Left cardiac atrium (tissue), 4 donors: ENCODE measurements around the gene SHROOM2. TPM values are rescaled to one million over a fixed set of nuclear protein-coding genes. Genes with fewer than 3 reads are reported as not detected.

ENCODE experiments used
- ATAC-seq, 2 donors: fragments of 200-7000 bp; cut with Tn5 transposase; one replicate each; pipeline ENCODE4 v1.9.1; 2020; ENCODE audit warnings: mild to moderate bottlenecking in 2 of 2, moderate library complexity in 2 of 2
- DNase-seq: peaks from one replicate; pipeline ENCODE4 v3.0.0-alpha.2; 2020
- intact Hi-C, 2 donors: fragments of 100-400 bp; cut with DNase I; formaldehyde crosslinking; loops; one replicate each; pipeline versions ENCODE4 v1.14.1 to v1.15.1; 2022 to 2023
- total RNA-seq, 2 donors: library from RNA; stranded (reverse); fragmentation: NEBNext Ultra II Directional; extraction: Animal tissue kit (Norgen Biotek cat#: 25700); gene quantifications; one replicate each; pipeline ENCODE4 v1.2.1, GENCODE V29; 2021
- donor health status: DM: no; HTN: yes; CAD: no.
- donor health status: DM: no; HTN: yes; CAD: no; lungs with severe emphysema.
- donor health status: DM: yes; HTN: yes; CAD: no.
- donor health status: Dilated cardiomyopathy.

Gene SHROOM2
- total RNA-seq, 2 donors from 2014 or later = 1.1 to 2.7 TPM

DNA sequence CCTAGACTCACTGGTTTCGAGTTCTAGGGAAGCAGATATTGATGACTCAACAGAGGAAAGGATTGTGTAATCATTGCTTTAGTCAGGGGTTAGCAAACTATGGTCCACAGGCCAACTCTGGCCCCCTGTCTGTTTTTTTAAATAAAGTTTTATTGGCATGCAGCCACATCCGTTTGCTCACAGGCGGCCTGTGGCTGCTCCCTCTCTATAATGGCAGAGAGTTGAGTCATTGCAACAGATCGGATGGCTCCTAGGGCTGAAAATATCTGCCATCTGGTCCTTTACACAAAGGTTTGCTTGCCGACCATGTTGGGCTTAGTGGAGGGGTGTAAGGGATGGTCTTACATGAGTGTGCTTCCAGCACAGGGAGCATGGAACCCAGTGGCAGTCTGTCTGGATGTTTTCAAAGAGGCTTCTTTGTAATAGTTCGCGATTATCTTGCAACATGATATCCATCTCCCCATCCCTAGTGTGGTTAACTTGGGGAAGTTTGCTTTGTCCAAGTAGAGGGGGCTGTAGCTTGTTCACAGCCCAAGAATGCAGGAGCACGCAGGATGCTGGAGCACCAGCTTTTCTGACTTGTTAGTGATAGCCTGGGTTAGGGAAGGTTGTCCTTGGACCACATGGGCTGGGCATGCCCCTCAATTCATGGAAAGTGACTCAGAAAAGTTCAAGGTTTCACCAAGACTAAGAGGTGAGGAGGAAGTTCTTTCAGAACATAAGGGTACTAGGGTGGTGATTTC, 121.6 kb downstream of the SHROOM2 start:
- DNase-seq (no peak), ATAC-seq (no peak)
- intact Hi-C loops = no loop called here

DNA sequence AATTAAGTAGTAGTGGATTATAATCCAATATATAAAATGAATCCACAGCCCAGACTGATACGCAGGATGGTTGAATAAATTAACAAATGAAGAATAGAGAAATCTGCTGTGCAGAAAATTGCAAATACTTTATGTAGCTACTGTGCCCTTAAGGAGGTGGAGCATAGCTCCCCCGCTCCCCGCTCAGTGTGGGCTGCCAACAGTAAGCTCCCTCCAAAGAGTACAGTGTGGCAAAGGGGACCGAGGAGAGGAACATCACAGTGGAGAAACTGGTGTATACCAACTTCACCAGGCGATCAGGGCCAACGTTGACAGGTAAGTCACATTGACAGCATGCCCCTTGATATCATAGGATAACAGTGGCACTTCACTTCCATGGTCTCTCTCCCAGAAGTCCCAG, 123.0 kb downstream of the SHROOM2 start:
- intact Hi-C loops = no loop called here
- no peak for DNase-seq
- ATAC-seq = no peak

DNA sequence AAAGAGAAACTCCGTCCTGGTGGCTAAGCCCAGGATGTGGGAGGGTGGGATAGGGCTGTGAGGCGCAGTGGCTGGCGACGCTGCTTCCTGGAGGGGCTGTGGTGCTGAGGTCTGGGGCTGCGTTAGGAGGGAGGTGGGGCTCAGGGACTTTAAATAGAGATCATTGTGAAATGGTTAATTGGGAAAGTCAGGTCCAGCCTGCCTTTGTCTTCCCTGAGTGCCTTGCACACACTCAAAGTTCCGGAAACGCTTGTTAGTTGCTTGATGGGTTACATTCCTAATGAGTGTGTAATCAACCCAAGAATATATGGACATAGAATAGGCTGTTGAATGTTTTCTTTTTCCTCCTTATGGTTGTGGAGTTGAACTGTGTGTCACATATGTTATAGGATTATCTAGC, 125.3 kb downstream of the SHROOM2 start:
- DNase-seq (no peak), ATAC-seq (no peak)
- intact Hi-C loops = no loop called here

DNA sequence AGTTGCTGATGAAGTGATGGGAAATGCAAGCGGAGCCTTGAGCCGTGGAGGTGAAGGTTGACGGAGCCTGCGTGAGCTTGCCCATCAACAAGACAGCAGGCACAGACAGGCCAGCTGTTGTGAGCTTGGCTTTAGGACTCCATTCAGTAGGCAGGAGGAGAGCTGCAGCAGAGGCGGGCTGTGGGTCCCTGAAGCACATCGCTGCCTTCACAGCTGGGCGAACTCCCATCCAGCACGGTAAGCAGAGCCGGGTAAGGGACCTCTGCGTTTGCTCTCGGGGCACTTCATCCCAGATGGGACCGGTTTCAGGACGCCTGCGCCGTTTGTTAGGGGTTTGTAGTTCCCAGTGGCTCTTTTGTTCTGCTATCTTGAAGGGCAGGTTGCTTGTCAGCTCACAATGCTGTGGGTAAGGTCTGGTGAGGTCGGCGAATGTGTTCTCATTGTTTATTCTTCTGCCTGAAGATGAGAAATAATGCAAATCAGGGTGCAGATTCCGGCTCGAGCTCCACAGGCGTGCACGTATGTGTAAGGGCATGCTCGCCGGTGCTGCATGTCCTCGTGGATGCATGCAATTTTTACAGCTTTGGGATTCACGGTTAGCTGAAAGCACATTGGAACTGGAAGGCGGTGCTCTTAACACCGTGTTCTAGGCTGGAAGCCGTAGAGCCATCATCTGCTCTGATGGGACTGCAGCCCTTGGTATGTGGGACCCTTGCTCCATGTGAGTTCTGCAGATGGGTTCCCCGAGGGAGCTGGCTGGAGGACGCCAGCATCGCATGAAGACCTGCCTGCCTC, 126.3 kb downstream of the SHROOM2 start:
- intact Hi-C loops = no loop called here
- DNase-seq (no peak), ATAC-seq (no peak)

DNA sequence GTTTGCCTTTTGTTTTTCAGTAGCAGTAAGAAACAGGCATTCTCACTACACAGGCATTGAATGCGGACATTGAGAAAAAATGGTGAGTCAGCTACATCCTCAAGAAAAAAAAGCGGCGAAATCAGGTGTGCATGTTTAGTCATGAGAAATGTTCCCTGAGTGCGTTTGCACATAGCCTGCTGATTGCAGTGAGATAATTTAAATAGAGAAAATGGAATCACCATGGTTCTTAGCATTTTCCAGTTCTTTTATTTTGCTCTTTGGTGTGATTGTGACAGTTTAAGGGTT, 126.9 kb downstream of the SHROOM2 start:
- intact Hi-C loops = no loop called here
- no peak for ATAC-seq
- DNase-seq = no peak

DNA sequence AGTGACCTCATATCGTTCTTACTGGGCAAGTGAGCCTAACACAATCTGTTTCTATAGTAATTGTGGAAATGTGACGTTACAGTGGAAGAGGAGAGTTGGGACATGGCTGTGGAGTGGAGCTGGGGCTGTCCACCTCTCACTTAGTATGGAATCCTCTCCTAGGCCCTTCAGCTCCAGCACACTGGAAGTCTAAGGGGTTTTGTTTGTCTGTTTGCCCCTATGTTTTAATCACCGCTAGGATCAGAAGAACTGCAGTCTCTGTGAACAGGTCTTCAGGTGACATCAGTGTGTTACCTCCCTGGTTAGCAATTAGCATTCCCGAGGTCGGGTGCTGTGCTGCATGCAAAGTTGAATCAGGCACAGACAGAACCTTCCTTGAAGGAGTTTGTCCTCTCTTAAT, 131.6 kb downstream of the SHROOM2 start:
- DNase-seq (no peak), ATAC-seq (no peak)
- intact Hi-C loops = no loop called here

DNA sequence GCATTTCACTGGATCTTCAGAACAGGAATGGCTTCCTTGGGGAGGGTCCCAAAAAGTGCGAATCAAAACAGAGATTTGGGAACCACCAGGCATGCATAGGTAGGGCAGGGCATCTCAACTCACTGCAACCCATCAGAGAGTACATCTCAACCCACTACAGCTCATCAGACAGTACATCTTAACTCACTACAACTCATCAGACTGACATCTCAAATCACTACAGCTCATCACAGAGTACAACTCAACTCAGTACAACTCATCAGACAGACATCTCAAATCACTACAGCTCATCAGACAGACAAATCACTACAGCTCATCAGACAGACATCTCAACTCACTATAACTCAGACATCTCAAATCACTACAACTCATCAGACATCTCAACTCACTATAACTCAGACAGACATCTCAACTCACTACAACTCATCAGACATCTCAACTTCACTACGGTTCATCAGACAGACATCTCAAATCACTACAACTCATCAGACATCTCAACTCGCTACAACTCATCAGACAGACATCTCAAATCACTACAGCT, 133.5 kb downstream of the SHROOM2 start:
- ATAC-seq (no peak), DNase-seq (no peak)
- intact Hi-C loops = no loop called here

DNA sequence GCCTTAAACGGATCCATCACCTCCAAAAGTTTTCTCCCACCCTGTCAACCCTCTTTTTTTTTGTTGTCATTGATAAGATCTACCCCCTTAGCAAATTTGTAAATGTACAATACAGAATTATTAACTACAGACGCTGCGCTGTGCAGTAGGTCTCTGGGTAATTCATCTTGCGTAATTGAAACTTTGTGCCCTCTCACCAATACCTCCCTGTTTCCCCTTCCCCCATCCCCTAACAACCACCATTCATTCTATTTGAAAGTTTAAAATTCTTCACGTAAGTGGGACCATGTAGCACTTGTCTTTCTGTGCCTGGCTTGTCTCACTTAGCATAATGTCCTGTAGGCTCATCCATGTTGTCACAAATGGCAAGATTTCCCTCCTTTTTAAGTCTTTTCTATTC, 135.2 kb downstream of the SHROOM2 start:
- ATAC-seq = no peak
- no peak for DNase-seq
- intact Hi-C loops = no loop called here

DNA sequence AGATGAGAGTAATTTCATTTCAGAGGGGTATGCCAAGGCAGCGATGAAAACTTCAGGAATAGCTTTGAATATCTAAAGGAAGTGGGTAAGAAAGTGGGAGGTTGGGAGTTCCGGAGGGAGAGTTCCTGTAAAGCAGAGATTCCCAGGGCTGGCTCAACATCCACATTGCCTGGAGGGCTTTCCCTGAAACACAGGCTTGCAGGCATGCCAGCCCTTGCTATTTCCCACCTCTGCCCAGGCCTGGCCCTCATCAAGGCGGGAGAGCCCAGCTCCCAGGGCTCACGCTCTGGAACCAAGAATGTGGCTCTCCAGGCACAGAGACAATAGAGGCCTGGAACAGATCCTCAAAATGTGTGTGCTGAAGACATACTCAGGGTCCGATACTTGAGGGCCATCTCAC, 137.1 kb downstream of the SHROOM2 start:
- intact Hi-C loops = no loop called here
- no peak for ATAC-seq

DNA sequence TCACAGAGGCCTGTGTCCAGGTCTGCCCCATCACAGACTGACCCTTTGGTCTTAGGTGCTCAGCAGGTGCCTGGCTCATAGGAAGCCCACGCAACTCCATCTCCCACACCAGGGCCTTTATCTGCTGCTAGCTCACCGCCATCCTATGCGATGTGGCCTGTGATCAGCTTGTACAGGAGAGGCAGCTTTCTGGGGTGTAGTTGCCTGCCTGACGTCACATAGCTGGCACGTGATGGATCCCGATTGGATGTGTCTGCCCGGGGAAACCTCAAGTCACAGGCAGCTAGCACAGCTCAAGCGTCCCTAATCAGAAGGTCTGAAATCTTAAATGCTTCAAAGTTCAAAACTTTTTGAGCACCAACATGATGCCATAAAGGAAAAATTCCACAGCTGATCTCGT, 139.8 kb downstream of the SHROOM2 start:
- intact Hi-C loops = no loop called here
- ATAC-seq (no peak), DNase-seq (no peak)

More for the DNA sequence above, 137.1 kb downstream of the SHROOM2 start:
- DNase-seq = no peak

DNA sequence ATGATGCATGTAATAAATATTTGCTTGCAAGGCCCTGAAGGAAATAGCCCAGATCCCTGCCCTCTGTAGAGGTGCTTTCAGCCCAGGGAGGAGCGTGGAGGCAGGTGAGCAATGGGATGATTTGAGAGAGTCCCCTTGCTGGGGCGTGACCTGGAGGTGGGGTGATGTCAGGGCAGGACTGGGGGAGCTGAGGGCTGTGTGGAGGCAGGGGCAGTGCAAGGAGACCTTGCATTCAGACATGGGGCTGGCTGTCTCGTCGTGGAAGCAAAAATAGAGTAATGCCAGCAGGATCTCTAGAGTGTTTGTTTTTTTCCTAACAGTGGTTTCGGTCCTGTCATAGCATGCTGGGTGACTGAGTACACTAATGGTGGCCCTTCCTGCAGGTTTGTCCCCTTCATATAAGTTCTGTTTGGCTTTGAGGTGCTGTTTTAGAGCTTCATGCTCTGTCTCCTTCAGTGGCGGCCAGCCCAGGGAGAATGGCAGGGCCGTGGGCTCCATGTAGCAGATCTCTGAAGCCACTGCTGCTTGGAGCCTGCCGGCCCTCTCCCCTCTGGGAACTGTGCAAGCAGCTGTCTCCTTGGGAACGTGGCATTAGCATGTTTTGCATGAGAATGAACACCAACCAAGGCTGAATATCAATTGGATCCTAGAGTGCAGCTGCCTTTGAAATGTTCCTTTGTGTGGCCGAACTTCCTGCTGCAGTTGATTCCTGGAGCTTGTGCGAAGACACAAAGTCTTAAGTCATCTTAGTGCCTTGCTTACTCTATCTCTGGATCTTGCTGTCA, 141.7 kb downstream of the SHROOM2 start:
- DNase-seq = no peak

DNA sequence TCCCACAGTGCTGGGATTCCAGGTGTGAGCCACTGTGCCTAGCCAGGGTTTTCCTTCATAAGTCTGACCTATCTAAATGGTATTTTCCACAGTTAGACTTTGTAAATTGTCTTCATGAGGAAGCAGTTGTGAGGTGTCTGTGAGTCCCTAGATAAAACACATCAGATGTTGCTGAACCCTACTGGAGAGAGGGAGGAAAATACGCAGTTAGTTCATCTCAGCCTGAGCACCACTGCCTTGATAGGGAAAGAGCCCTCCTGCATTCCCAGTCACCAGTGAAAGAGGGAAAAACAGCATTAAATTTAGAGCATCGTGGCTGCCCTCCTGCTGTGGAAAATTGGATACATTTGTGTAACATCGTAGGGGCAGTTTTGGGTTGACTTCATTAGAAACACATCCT, 149.2 kb downstream of the SHROOM2 start:
- ATAC-seq (no peak), DNase-seq (no peak)
- intact Hi-C loops = no loop called here

More for the DNA sequence above, 141.7 kb downstream of the SHROOM2 start:
- intact Hi-C loops = no loop called here
- ATAC-seq = no peak

DNA sequence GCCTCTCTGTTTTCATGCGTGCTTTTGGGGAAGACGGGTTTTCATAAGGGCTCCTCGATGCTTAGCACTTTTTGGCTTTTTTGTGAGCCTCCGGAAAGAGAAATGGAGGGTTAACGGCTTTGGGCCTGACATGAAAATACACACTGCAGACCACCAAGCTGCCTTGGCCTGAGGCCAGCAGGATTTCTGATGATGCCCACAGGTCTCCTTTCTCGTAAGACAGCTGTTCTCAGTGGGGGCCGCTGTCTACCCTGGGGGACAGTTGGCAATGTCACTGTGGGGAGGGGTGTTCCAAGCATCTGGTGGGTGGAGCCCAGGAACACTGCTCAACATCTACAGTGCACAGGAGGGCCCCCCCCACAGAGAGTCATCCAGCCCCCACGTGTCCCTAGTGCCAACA, 151.5 kb downstream of the SHROOM2 start:
- intact Hi-C loops = no loop called here
- no peak for ATAC-seq
- DNase-seq = no peak

DNA sequence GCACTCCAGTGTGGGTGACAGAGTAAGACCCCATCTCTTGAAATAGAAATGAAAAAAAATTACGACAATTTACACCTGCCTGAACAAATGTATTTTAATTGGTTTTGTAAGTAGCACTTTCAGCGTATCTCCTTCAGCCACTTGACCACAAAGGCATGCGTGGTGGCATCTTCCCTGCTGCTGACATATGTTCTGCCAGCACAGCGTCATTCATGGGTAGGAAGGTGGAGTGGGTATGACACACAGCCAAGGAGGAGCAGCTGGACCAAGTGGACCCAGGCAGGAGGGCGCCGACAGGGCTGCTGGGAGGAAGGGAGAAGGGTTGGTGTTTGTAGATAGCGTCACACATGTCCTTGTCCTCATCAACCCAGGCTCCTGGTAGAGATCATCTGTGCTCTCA, 152.3 kb downstream of the SHROOM2 start:
- intact Hi-C loops = no loop called here
- ATAC-seq (no peak), DNase-seq (no peak)

DNA sequence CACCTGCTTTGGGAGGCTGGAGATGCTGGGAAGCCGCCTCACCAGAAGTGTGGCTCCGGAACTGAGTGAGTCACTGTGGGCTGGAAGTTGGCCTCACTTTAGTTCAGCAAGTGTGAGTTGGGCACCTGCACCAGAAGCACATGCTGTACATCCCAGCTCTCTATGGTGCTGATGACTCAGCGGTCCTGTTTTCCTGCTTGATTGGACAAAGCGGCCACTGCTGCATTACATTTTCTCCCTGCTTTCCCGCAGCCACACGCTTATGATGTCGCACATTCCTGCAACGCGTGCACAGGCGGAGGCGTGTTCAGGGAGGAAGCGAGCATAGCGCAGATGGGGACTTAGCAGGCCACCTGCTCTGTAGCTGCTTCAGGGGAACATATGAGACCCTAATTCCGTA, 154.2 kb downstream of the SHROOM2 start:
- intact Hi-C loops = no loop called here
- no peak for DNase-seq
- no peak for ATAC-seq

DNA sequence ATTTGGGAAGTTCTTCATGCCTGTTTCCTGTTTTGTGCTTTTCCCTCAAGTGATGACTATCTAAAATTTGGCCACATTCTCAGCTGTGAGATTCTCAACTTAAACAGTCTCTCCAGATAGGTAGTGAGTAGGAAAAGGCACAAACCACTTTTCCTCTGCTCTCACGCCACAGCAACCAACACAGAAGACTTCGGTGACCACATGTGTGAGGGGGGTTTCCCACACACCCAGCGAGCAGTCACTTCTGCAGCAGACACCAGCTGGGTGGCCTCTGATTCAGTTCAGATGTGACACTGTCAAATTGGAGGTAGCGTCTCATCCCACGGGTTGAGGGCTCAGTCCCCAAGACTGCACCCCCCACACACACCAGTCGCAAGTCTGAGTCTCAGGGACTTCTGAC, 155.9 kb downstream of the SHROOM2 start:
- DNase-seq = no peak
- ATAC-seq = no peak
- intact Hi-C loops = no loop called here

DNA sequence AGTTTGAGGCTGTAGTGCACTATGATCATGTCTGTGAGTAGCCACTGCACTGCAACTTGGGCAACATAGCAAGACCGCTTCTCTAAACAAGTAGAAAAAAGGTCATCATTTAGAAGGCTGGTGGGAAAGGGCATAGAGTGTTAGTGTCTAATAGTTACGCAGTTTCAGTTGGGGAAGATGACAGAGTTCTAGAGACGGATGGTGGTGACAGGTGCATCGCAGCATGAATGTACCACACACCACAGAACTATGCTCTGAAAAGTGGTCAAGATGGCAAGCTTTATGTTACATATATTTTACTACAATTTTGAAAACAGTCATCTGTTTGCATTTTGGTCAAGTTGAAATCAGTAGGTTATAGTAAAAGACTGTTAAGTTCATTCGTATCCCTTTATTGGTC, 157.2 kb downstream of the SHROOM2 start:
- intact Hi-C loops = no loop called here
- ATAC-seq = no peak
- no peak for DNase-seq

DNA sequence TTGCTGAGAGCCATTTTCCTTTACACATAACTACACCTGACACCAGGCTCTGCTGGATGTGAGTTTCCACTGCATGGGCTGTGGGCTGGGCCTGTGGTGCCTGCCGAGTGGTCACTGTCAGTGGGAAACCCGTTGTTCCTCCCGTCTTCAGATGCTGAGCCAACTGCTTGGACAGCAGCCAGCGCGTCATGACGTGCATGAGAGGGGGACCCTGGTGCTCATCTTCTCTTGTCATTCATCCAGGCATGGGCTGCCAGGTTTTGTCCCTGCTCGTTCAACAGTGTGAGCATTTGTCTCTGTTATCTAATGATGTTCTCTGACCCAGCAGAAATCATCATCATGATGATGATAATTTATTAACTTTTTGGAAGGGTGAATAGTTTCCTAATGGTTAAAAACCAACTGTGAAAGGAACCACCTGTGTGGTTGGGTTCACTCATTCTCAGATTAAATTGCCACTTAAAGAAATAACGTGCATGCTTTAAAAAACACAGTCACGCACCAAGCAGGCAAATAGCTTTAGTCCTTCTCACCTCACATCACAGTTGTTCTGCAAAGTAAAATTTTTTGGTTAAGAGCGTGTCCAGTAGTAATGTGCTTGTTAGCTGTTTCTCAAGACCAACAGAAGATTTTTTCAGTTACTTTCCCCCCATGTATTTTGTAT, 161.0 kb downstream of the SHROOM2 start:
- ATAC-seq = no peak
- intact Hi-C loops = no loop called here

DNA sequence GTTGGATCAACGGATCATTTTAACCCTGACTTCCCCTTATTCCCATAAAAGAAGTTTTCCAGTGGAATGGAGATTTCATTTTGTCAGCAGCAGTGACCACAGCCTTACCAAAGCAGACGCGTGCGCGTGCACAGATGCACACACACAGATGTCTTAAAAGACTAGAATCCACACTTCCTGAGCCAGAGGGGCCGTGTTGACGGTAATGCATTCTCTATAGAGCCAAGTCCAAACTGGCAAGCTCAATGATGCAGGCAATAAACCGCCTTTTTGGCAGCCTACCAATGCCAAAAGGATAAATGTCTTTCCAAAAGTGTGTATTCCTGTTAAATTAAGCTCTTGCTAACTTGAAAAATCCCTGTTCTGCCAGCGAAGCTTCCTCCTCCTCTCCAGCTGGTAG, 162.2 kb downstream of the SHROOM2 start:
- intact Hi-C loops = no loop called here
- DNase-seq (no peak), ATAC-seq (no peak)

More for the DNA sequence above, 161.0 kb downstream of the SHROOM2 start:
- no peak for DNase-seq

DNA sequence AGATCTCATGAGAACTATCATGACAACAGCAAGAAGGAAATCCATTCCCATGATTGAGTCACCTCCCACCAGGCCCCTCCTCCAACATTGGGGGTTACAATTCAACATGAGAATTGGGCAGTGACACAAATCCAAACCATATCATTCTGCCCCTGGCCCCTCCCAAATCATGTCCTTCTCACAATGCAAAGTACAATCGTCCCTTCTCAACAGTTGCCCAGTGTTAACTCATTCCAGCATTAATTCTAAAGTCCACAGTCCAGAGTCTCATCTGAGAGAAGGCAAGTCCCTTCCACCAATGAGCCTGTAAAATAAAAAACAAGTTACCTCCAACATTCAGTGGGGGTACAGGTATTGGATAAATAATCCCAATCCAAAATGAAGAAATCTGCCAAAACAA, 166.1 kb downstream of the SHROOM2 start:
- intact Hi-C loops = no loop called here
- DNase-seq = no peak
- ATAC-seq = no peak
